Measurements from ENCODE around the gene DUSP16.

GRCh38 chr12:12482150-12482761 is 80.4 kb downstream of the DUSP16 start:
- TF ChIP-seq CTCF (conservative IDR thresholded peaks at IDR 0.05; ENCODE audit: low read depth, low read length) (no peak), EZH2 (IDR thresholded peaks at IDR 0.05; ENCODE audit: borderline replicate concordance, low read depth, low read length, poor library complexity, severe bottlenecking) (no peak)
